Activated CD4-positive, alpha-beta T cell treated with anti-CD3 and anti-CD28 coated beads for 24 hours (primary cell): Measurements from ENCODE around the gene NXF2.
A peak's percentile ranks its signal among the peaks of the same experiment; 100 is the strongest.
"Not testable (repeated sequence)": the region's sequence is repeated elsewhere in the genome, so short reads cannot be mapped to it uniquely, and the experiment has no call there.

Experiments
- DNase-seq, 2 donors: peaks; one replicate each; pipeline ENCODE4 v3.0.0-alpha.2; 2020; ENCODE audit warnings: low read depth in 2 of 2

Gene NXF2, protein sequence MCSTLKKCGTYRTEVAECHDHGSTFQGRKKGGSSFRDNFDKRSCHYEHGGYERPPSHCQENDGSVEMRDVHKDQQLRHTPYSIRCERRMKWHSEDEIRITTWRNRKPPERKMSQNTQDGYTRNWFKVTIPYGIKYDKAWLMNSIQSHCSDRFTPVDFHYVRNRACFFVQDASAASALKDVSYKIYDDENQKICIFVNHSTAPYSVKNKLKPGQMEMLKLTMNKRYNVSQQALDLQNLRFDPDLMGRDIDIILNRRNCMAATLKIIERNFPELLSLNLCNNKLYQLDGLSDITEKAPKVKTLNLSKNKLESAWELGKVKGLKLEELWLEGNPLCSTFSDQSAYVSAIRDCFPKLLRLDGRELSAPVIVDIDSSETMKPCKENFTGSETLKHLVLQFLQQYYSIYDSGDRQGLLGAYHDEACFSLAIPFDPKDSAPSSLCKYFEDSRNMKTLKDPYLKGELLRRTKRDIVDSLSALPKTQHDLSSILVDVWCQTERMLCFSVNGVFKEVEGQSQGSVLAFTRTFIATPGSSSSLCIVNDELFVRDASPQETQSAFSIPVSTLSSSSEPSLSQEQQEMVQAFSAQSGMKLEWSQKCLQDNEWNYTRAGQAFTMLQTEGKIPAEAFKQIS

DNA sequence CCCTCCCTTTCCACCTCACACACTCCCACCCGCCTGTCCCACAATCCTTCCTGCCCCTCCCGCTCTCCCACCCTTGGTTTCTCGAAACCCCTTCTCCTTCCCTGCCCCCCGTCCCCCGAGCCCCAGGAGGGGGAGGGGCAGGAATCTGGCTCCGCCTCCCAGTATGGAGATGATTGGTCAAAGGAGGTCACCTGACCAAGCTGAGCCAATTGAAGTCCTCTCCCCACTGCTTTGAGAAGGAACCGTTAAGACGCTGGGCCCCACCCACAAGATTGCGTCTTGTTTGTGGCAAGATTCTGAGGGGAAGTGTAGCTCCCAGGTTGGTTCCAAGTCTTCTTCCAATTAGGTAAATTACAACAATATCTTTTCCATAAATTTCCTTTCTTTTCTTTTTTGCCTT, at the start of gene NXF2:
Gene NXF2 (plus strand): TSS at position 275 of the 400 bp plus-strand sequence. CDS start 59,912 bp downstream, outside the sequence.
- DNase-seq, result not testable (repeated sequence)

DNA sequence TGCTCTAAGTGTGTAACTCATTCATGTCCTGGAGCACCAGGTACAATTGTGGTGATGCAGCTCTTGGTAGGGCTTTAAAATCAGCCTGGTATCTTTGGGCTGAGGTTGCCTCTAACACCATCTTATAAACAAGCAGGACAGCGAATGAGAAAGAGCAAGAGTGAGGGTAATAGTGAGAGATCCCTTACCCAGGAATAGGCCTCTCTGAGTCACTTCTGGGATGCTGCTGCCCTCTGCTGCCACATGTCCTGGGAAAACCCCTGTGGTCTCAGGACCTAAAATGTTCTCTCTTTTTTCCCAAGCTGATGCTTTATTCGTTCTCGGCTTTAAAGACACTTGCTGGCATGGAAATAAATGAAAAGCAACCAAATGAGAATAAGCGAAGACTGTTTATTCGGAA, 39.0 kb upstream of the NXF2 start:
- not testable (repeated sequence) for DNase-seq

GRCh38 chrX:102214986-102215385, 32.0 kb upstream of the NXF2 start, which contains the start of gene TCP11X1:
TCP11X1 (plus strand) TSS chrX:102215301.
- DNase-seq, result not testable (repeated sequence)

DNA sequence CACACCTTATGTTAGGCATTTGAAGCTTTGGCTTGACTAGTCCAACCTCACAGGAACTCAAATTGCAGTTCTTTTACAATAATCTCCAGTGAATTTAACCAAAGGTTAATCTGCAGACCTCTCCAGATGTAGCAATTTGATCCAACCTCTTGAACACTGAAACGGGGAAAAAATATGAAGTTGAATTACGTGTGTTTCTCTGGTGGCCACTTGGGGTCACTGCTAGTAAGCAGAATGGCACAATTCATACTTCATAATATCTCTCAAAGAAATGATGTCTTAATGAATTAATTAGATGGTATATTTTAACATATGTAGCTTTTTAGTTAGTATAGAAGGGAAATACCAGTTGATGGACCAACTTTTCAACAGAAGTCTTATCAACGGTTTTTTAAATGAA, 30.5 kb upstream of the NXF2 start:
- not testable (repeated sequence) for DNase-seq

GRCh38 chrX:102235678-102236077, 11.3 kb upstream of the NXF2 start:
- DNase-seq, result not testable (repeated sequence)

GRCh38 chrX:102240265-102240664, 6.7 kb upstream of the NXF2 start:
- not testable (repeated sequence) for DNase-seq

DNA sequence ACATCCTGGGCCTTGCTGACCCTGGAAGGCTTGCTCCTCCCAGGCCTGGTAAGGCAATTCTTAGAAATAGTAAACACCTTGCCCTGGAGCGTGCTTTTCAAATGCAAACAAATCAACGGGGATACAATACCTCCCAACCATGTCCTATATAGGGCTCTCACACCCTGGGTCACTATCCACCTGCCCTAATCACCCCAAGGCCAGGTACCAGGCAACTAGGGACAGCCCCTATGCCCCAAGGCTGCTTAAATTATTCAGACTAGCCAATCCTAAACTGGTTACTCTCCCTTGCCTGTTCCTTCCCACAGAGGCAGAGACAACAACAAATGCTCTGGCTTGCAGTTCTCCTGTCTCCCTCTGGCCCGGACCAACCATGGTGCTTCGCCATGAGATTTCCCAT, 25.3 kb downstream of the NXF2 start:
- DNase-seq, result not testable (repeated sequence)

DNA sequence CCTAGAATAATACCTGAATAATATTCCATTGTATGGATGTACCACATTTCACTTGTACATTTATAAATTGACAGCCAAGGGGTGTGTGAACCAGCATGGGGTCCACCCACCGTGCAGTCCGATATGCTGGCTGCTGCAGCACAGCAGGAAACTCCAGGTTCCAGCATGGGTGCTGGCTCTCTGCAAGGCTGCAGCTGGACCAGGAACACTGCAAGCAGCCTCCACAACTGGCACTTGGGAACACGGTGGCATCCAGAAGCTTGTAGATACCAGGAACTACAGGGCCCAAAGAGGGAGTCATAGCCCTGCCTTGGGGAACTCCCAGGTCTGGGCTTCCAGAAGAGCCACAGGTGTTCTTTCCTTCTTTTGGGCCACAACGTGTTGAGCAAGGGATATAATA, 91.2 kb downstream of the NXF2 start:
- DNase-seq, result no peak

DNA sequence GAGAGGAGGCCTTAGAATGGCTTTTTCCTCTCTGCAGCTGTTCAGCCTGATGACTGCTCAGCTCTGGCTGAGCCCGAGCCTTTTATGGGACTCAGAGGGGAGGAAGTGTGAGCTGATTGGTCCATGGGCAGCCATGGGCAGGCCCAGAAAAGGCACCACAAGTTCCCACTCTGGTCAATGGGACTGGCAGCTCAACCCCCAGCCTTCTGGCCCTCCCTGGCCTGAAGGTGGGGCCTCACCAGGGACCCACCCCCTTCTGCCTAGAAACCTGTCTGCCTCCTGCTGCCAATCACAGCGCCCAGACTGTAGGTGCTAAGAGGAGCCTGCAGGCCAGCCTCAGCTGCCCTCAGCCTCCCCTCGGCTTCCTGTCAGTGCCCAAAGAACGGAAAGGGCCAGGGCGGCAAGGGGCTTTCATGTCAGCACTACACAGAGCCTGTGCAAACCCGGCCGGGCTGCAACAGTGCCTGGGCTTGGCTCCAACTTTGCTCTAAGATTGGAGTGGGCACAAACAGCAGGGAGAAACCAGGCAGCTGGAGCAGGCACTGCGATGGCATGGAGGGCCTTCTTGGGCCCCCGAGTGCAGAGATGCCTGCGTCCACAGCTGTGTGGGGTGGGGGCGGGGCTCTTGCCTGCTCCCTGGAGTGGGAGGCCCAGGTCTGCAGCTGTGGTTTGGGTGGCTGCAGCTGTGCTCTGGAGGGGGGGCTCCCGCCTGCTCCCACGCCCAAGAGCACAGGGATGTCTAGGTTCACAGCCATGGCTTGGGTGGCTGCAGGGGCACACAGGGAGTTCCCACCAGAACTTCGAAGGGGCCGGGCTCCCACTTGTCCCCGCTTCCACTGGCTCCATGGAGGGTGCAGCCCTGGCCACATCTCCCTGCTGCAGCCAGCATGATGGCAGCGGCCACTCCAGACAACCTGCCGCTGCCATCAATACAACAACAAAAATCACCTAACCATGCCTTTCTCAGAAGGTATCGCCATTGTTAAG, 92.6 kb downstream of the NXF2 start:
- DNase-seq, result no peak

- no peak for DNase-seq
Measured at GRCh38 chrX:102341867-102342266, 94.9 kb downstream of the NXF2 start.

DNA sequence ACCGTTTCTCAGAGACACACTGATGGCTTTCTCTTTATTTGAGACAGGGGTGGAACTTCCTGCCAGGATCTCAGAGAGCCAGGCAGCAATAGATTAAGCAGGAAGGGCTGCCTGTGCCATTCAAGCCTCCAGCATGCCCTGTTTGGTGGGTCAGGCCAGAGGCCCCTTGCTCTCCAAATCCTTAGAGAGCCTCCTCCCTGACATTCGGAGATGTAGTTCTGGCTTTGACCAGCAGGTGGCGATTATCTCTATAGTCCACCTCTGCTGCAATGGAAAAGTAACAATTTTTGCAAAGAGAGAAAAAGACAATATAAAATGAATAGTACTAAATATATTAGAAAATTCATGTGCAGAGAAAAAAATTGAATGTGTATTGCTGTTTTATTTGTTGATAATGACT, 98.9 kb downstream of the NXF2 start:
- DNase-seq, result peak; percentile 50 to 65
